HCT116 (cell line): ENCODE results near the gene COL4A1.

ENCODE experiments used
- CTCF ChIP-seq, 3 experiments: fragments of 200-600 bp in 1 of 3; sonication (generic) in 1 of 3; IDR thresholded peaks in 2 of 3; conservative IDR thresholded peaks in 1 of 3; 2 replicates each; pipeline ENCODE4 v1.5.1; 2012 to 2017; ENCODE audit warnings: low read depth in 2 of 3, low read length in 2 of 3, antibody characterized with exemption in 1 of 3, borderline replicate concordance in 1 of 3, control low read depth in 1 of 3, mild to moderate bottlenecking in 1 of 3, mixed read lengths in 1 of 3, mixed run types in 1 of 3, moderate library complexity in 1 of 3; ENCODE audit not compliant: insufficient read depth in 1 of 3
- EZH2 ChIP-seq: fragments of 200-600 bp; sonication (generic); IDR thresholded peaks from 2 replicates; pipeline ENCODE4 v1.6.1; 2017; ENCODE audit warnings: antibody characterized with exemption, mixed run types
- EZH2phosphoT487 ChIP-seq: fragments of 200-600 bp; IDR thresholded peaks from 2 replicates; pipeline ENCODE4 v1.6.1; 2018; ENCODE audit warnings: antibody characterized with exemption, borderline replicate concordance
- MAX ChIP-seq: IDR thresholded peaks from 2 replicates; pipeline ENCODE4 v1.6.1; 2012
- POLR2A ChIP-seq: IDR thresholded peaks from 2 replicates; pipeline ENCODE4 v1.7.0; 2011; ENCODE audit warnings: borderline replicate concordance; ENCODE audit not compliant: insufficient read depth, insufficient read length; ENCODE audit errors: extremely low read depth
- POLR2AphosphoS5 ChIP-seq: IDR thresholded peaks from 2 replicates; pipeline ENCODE4 v1.6.1; 2011; ENCODE audit warnings: mild to moderate bottlenecking, low read depth, low read length, moderate library complexity
- YY1 ChIP-seq: IDR thresholded peaks from 2 replicates; pipeline ENCODE4 v1.6.1; 2011; ENCODE audit warnings: low read length, low read depth, moderate library complexity, mild to moderate bottlenecking; ENCODE audit not compliant: insufficient replicate concordance; ENCODE audit errors: extremely low read depth
- TF ChIP-seq, protein P1 (sequence below): IDR thresholded peaks from 2 replicates; pipeline ENCODE4 v1.6.1; 2012

DNA sequence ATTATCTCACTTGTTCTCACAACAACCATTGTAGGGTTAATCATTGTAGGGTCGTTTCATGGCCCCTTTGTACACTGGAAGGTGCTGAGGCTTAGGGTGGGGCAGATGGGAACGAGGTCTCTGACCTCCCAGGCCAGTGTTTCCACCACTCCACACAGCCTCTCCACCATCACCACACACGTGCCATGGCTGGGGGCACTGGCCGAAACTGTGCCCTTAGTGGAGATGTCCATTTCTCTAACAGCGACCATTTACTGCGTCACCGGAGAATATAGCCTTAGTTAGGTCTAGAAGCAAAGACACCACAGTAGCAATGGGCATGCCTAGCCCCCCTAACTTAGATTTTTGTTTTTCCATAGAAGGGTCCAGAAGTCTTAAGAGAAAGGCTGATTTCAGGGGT is 36.5 kb downstream of the COL4A1 start:
- TF ChIP-seq EZH2 = no peak
- TF ChIP-seq POLR2A = no peak
- TF ChIP-seq POLR2AphosphoS5 = no peak
- no peak for TF ChIP-seq YY1
- TF ChIP-seq CTCF (IDR thresholded peaks at IDR 0.05 in 2 of 3, conservative IDR thresholded peaks at IDR 0.05 in 1 of 3; ENCODE audit: borderline replicate concordance in 1 of 3, insufficient read depth in 1 of 3, low read depth in 2 of 3, low read length in 2 of 3) = no peak
- no peak for TF ChIP-seq EZH2phosphoT487
- TF ChIP-seq, protein P1, sequence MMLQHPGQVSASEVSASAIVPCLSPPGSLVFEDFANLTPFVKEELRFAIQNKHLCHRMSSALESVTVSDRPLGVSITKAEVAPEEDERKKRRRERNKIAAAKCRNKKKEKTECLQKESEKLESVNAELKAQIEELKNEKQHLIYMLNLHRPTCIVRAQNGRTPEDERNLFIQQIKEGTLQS = no peak
- TF ChIP-seq MAX = no peak
